NCI-H2107 treated with DMSO at 0.1 percent for 48 hours (cell line): ENCODE data around the gene SUGP2.

Source experiments
- DNase-seq: peaks from one replicate; lab custom pipeline; 2025; ENCODE audit not compliant: unreplicated experiment; lab: John Stamatoyannopoulos, UW

Gene SUGP2

DNA sequence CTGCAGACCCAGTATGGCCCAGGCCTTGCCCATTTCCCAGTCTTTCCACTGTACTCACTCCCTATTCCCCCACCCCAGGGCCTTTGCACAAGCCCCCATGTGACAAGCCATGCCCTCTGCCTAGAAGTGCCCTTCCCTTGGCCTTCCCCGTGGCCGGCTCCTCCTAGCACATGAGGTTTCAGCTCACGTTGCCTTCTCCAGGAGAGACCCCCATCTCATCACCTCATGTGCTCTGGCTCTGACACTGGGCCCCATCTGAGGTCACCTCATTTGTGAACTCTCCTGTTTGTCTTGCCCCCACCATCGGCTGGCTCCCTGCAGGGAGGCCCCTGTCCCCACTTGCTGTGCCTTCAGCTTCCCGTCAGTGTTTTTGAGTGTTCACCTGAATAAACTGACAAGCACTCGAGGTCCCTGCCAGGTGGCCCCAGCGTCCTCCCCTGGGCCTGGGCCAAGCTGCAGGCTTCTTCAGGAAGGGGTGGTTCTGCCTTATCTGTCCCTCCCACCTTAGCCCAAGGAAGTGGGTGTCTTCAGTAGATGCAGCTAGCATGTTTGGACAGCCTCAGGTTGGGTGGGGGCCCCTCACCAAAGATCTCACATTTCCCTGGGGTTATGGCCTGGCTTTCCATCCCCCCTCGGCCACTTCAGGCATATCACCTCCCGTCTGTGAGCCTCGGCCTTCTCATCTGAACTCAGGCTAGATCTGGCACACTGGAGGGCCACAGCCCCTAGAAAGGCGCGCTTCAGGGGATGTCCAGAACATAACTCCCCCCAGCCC, 26.7 kb upstream of the SUGP2 start:
- DNase-seq, result no peak

DNA sequence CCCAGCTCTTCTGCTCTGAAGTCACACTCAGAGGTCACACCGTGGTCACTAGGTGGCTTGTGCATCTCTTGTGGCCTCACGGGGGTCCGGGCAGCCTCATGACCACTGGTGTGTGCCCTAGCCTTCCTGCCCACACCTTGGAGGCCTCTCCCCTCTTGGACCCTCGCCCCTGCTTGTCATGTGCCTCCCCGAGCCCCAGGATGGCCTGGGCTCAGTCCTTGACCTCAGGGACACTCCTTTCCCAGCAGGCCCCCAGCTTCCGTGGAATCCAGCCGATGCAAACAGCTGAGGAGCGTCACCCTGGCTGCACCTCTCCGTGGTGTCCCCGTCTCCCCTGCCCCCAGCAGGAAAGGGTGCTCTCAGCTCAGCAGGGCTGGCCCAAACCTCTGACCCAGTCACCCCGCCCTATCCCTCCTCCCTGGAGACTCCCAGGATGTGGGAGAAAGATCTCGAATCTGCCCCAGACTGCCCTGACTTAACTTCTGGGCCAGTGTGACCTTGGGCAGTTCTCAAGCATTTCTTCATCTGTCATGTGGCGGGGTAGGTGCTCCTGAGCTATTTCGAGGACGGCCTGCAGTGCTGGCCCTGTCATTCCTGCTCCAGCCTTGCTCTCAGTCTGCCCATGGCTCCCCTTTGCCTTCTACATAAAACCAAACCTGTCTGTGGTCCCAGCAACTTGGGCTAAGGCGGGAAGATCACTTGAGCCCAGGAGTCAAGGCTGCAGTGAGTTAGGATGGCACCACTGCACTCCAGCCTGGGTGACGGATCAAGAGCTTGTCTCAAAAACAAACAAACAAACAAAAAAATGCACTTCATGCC, 25.9 kb upstream of the SUGP2 start:
- no peak for DNase-seq

DNA sequence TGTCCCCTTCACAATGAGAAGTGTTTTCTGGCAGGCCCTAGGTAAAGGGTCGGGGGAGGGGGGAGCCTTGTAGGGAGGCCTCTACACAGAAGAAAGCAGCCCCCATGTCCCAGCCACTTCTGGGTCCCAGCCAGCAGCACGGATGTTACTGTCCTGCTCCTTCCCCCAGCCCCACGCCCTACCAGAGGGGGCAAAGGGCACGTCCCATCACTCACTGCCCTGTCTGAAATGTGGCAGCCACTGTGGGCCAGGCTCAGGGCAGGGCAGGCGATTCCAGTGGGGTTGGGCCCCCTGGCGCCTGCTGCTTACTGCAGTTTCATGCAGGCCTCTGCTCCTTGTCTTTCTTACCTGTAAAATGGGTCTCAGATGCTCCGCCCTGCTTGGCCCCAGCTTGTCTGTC, 24.4 kb upstream of the SUGP2 start:
- no peak for DNase-seq

DNA sequence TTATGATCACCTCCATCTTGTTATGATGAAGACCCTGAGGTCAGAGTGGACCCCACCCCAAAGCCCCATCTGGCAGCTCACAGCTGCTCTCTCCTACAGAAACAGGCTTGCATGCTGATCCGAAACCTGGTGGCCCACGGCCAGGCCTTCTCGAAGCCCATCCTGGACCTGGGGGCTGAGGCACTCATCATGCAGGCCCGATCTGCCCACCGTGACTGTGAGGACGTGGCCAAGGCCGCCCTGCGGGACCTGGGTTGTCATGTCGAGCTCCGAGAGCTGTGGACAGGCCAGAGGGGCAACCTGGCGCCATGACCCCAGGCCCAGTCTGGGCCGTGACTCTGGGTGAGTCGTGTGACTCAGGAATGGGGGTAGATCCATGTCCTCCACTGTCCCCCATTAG, 24.0 kb upstream of the SUGP2 start:
- DNase-seq, result no peak

- no peak for DNase-seq
Observed at GRCh38 chr19:19056636-19057275, 23.4 kb upstream of the SUGP2 start.

DNA sequence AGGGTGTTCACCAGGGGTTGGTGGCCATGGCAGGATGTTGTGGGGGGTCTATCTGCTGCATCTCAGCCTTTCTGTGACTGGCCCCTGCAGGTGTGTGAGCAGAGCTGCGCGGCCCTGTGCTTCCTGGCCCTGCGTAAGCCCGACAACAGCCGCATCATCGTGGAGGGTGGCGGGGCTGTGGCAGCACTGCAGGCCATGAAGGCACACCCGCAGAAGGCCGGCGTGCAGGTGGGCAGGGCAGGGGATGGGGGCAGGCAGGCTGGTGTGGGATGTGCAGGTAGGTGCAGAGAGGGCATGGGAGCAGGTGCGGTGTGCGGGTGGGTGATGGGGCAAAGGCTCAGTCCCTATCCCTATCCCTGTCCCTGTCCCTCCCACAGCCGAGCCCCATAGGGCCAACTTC, 22.4 kb upstream of the SUGP2 start:
- no peak for DNase-seq

- no peak for DNase-seq
Observed at GRCh38 chr19:19054939-19055440, 21.7 kb upstream of the SUGP2 start.

DNA sequence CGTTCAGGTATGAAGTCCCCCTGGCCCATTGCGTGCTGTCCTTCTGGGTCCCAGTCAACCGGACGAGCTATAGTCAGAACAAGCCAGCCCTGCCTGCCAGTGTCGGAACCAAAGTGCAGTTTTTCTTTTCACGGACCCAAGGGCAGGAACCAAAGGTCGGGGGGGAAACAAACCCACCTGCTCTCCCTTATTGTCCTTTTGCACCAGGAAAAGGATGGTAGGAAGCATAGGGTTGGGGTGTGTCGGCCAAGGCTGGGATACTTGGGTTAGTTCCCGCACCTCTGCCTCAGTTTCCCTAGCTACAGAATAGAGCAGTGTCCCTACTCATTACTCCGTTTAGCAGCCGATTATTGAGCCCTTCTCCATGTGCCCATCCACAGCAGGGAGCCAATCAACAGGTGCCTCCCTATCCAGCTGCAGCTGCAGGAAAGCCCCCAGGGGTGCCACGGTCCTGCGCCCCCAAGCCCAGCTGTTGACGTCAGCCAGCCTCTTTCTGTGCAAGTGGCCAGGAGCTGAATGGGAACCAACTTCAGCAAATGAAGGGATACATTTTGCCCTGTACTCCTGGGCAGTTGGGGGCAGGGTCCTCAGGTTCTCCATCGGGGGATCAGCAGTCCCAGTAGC, 21.1 kb upstream of the SUGP2 start:
- DNase-seq, result no peak

DNA sequence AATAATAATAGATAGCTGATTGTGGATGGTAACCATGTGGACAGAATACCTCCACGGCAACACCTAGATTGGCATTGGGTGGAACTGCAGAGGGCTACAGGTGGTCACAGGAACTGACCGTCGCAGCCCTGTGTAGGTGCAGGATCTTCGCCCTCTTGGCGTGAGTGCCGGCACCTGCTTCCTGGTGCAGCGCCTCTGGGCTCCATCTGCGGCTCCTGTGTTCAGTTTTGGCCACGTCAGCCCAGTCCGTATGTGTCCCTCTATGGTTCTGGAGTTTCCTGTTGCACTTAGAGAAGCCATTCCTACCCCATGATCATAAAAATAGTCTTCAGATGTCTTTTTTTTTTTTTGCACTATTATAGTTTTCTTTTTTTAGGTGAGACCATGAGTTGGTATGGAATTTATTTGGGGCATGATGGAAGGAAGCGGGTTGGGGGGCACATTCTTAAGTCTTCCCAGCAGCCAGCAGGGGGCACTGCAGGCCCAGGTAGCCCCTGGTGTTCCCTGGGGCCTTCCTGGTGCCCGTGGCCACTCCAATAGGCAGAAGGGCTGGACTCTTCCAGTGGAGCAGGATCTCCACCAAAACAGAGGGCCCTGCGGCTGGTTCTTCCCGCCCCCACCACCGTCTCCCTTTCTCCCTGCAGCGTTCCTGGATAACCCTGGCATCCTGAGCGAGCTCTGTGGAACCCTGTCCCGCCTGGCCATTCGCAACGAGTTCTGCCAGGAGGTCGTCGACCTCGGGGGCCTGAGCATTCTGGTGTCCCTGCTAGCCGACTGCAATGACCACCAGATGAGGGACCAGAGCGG, 20.4 kb upstream of the SUGP2 start:
- no peak for DNase-seq

DNA sequence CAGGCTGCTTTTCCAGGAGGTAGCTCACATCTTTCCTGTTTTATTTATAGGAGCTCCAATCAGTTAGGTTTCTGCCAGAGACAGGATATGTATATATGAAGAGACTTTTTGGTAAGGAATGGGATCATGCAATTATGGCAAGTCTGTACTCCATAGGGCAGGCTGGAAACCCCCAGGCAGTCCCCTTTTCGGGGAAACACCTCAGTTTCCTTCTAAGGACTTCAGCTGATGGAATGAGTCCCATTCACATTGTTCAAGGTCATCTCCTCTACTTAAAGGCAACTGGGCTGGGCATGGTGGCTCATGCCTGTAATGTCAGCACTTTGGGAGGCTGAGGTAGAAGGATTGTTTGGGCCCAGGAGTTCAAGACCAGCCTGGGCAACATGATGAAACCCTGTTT, 19.6 kb upstream of the SUGP2 start:
- no peak for DNase-seq

DNA sequence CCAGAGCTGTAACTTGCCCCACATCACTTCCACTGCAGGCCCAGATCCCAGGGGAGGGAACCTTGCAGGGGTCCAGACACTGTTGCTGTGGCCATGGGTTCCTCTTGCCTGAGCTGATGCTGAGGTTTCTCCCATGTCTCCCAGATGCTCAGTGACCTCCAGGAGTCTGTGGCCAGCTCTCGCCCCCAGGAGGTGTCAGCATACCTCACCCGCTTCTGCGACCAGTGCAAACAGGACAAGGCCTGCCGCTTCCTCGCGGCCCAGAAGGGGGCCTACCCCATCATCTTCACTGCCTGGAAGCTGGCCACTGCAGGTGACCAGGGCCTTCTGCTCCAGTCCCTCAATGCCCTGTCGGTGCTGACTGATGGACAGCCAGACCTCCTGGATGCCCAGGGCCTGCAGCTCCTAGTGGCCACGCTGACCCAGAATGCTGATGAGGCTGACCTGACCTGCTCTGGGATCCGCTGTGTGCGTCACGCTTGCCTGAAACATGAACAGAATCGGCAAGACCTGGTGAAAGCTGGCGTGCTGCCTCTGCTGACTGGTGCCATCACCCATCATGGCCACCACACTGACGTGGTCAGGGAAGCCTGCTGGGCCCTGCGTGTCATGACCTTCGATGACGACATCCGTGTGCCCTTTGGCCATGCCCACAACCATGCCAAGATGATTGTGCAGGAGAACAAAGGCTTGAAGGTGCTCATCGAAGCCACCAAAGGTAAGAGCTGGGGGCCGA, 18.3 kb upstream of the SUGP2 start:
- DNase-seq, result no peak

- DNase-seq, result no peak
Observed at GRCh38 chr19:19050731-19051130, 17.4 kb upstream of the SUGP2 start.

DNA sequence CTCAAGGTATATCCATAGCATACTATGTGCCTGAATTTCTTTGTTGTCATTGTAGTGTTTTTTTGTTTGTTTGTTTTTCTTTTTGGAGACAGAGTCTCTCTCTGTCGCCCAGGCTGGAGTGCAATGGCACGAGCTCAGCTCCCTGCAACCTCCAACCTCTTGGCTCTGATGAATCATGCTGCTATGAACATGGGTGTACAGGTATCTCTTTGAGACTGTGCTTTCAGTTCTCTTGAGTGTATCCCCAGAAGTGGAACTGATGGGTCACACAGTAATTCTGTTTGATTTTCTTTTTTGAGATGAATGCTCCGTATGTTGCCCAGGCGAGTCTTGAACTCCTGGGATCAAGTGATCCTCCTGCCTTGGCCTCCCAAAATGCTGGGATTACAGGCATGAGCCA, 16.8 kb upstream of the SUGP2 start:
- DNase-seq, result no peak

GRCh38 chr19:19049406-19049805, 16.1 kb upstream of the SUGP2 start:
- no peak for DNase-seq

DNA sequence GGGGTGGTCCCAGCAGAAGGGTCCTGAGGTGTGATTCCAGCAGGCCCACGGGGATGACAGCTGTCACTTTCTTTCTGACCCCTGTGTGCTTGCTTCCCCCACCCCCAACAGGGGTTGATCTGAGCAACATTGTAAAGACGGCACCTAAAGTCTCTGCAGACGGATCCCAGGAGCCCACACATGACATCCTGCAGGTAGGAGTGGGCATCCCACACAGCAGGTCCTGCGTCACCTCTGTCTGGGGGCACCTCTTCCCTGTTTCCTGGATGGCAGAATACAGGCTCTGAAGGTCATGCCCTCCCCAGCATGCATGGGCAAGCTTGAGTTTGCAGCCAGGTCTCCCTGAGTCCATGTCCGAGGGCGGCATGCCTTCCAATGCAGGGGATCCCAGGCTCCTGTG, 10.6 kb upstream of the SUGP2 start:
- DNase-seq, result no peak

- no peak for DNase-seq
Observed at GRCh38 chr19:19043481-19043880, 10.2 kb upstream of the SUGP2 start.

- no peak for DNase-seq
Observed at GRCh38 chr19:19042732-19043280, 9.5 kb upstream of the SUGP2 start.

DNA sequence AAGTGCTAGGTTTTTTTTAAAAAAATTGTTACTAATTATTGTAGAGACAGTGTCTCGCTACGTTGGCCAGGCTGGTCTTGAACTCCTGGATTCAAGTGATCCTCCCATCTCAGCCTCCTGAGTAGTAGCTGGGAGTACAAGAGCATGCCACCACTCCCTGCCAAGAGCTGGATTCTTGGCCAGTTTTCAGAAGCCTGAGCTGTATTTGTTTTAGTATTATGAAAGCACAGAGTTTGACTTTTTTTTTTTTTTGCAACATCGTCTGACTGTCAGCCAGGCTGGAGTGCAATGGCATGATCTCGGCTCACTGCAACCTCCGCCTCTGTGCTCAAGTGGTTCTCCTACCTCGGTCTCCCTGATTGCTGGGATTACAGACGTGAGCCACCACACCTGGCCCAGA, 7.1 kb upstream of the SUGP2 start:
- DNase-seq, result no peak

GRCh38 chr19:19039901-19040300, 6.6 kb upstream of the SUGP2 start:
- DNase-seq, result no peak

DNA sequence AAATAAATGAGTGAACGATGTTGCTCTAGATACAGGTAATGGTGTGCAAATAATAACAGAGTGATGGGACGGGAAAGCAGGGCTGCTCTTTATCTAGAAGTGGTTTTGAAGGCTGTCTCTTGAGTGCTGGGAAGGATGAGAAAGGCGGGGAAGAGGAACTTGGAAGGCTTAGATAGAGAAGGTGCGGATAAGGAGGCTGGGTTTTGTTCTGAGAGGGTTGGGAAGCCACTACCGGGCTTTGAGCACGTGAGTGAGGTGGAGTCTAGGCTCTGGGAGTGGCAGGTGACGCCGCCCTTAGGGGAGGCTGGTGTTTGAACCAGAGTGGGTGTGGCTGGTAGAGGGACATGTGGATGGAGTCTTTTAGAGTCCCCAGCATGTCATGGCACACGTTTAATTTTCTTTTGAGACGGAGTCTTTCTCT, 897 bp upstream of the SUGP2 start:
- DNase-seq, result peak; percentile 67
